SK-N-MC (cell line): ENCODE measurements around the gene MRPL54.

ENCODE experiments used
- EZH2 ChIP-seq: fragments of 200-600 bp; sonication (generic); IDR thresholded peaks from one replicate; pipeline ENCODE4 v1.6.1; 2017; ENCODE audit warnings: antibody characterized with exemption
- FOXP2 ChIP-seq: optimal IDR thresholded peaks from 2 replicates; pipeline ENCODE3; 2011; ENCODE audit warnings: mild to moderate bottlenecking, moderate library complexity; ENCODE audit not compliant: insufficient read depth; ENCODE audit errors: extremely low read length, control extremely low read depth
- POLR2AphosphoS5 ChIP-seq: IDR thresholded peaks from 2 replicates; pipeline ENCODE4 v1.6.1; 2012; ENCODE audit warnings: mild to moderate bottlenecking, low read depth, low read length, borderline replicate concordance

DNA sequence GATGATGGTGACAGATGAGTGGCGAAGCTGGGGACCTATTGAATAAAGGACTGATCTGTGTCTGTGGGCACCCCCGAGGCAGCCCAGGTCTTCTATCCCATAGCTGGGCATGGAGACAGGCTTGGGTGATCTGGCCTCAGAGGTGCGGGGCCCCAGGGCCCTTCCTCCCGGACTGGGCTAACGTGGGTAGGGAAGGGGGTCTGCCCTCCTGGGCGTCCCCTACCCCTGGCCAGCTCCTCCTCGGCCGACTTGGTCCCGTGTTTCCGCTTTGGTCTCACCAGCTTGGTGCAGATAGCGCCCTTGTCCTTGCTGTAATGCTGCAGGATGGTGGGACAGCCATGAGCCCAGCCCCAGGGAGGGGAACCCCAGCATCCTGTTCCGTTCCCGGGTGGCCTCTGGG, 20.4 kb downstream of the MRPL54 start:
- TF ChIP-seq POLR2AphosphoS5 (no peak), EZH2 (no peak), FOXP2 (no peak)
